Measurements from ENCODE around the gene GOLGA8S. TPM values are rescaled to one million over a fixed set of nuclear protein-coding genes. Genes with fewer than 3 reads are reported as not detected.
"Not testable (repeated sequence)": the region's sequence is repeated elsewhere in the genome, so short reads cannot be mapped to it uniquely, and the experiment has no call there.

Gene GOLGA8S
- total RNA-seq, 1 donor from 2014 or later = 0.33 TPM

GRCh38 chr15:23372284-23372683 is 17.7 kb downstream of the GOLGA8S start:
- TF ChIP-seq, protein P1, sequence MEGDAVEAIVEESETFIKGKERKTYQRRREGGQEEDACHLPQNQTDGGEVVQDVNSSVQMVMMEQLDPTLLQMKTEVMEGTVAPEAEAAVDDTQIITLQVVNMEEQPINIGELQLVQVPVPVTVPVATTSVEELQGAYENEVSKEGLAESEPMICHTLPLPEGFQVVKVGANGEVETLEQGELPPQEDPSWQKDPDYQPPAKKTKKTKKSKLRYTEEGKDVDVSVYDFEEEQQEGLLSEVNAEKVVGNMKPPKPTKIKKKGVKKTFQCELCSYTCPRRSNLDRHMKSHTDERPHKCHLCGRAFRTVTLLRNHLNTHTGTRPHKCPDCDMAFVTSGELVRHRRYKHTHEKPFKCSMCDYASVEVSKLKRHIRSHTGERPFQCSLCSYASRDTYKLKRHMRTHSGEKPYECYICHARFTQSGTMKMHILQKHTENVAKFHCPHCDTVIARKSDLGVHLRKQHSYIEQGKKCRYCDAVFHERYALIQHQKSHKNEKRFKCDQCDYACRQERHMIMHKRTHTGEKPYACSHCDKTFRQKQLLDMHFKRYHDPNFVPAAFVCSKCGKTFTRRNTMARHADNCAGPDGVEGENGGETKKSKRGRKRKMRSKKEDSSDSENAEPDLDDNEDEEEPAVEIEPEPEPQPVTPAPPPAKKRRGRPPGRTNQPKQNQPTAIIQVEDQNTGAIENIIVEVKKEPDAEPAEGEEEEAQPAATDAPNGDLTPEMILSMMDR (IDR thresholded peaks at IDR 0.05; ENCODE audit: borderline replicate concordance) = no peak
- Histone ChIP-seq H3K36me3 (no peaks in the 10 kb centered on the region), H3K27ac (replicated peaks) (peak overlapping the region; percentile 82)

GRCh38 chr15:23372891-23373600 is 18.5 kb downstream of the GOLGA8S start:
- DNase-seq; H3K36me3 ChIP-seq; intact Hi-C loops (cut with micrococcal nuclease); H3K4me3 ChIP-seq; H3K9me3 ChIP-seq (replicated peaks); H3K27ac ChIP-seq (replicated peaks); H3K27me3 ChIP-seq (ENCODE audit: low read depth): not testable (repeated sequence)
- peaks cover 23% of the 10 kb centered on the region for H3K4me1 ChIP-seq

More at GRCh38 chr15:23372284-23372683, 17.7 kb downstream of the GOLGA8S start:
- no peak overlapping the region for H3K4me3 ChIP-seq
- DNase-seq = no peak
- intact Hi-C loops (cut with micrococcal nuclease) = no loop called here
- no peaks in the 10 kb centered on the region for H3K9me3 ChIP-seq (replicated peaks)
- H3K4me1 ChIP-seq = peaks cover 23% of the 10 kb centered on the region
- H3K27me3 ChIP-seq (ENCODE audit: low read depth) = peaks cover 4% of the 10 kb centered on the region

GRCh38 chr15:23374226-23374625 is 19.7 kb downstream of the GOLGA8S start:
- H3K4me3 ChIP-seq; H3K36me3 ChIP-seq; DNase-seq; intact Hi-C loops (cut with micrococcal nuclease); H3K27ac ChIP-seq (replicated peaks); H3K27me3 ChIP-seq (ENCODE audit: low read depth); H3K9me3 ChIP-seq (replicated peaks): not testable (repeated sequence)
- peaks cover 23% of the 10 kb centered on the region for H3K4me1 ChIP-seq

DNA sequence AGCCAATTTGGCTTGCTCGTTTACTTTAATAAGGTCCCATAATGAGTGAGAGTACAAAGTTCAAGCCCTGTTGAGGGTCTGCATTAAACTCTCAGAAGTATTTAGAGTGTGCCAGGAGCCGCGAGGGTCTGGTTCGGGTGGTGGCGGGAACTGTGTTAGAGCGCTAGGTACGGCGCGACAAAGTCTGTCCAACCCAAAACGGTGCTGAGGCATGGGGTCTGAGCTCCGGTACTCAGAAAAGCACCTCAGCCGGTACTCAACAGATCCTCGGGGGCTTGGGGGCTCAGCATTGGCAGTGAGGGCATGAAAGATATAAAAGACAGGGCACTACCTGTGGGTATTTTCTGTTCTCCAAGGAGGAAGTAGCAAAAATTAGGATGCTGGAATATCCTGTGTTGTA is 24.4 kb downstream of the GOLGA8S start:
- H3K4me3 ChIP-seq; H3K9me3 ChIP-seq (replicated peaks); H3K27ac ChIP-seq (replicated peaks); H3K36me3 ChIP-seq; intact Hi-C loops (cut with micrococcal nuclease); DNase-seq; H3K27me3 ChIP-seq (ENCODE audit: low read depth): not testable (repeated sequence)
- peaks cover 12% of the 10 kb centered on the region for H3K4me1 ChIP-seq

GRCh38 chr15:23380700-23381099 is 26.2 kb downstream of the GOLGA8S start:
- not testable (repeated sequence) for H3K27me3 ChIP-seq (ENCODE audit: low read depth); DNase-seq; H3K27ac ChIP-seq (replicated peaks)

DNA sequence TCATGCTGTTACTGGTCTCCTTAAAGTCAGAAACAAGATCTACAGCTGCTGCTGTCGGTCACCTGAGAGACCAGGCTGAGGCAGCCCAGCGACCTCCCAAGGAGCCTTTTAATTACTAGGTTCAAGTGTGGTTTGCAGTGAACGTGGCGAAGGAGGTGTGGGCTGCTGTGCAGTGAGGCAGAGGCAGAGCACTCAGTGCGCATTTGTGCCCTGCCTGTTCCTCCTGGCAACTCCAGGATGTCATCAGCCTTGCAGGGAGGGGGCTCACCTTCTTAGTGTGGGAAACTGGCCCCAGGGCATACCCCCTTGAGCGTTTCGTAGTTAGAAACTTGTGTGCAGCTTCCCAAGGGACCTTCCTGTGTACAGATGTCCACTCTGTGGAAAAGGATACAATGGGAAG is 26.6 kb downstream of the GOLGA8S start:
- H3K36me3 ChIP-seq; H3K4me3 ChIP-seq; H3K27me3 ChIP-seq (ENCODE audit: low read depth); H3K9me3 ChIP-seq (replicated peaks); intact Hi-C loops (cut with micrococcal nuclease); DNase-seq; H3K27ac ChIP-seq (replicated peaks); H3K4me1 ChIP-seq: not testable (repeated sequence)

More at GRCh38 chr15:23380700-23381099, 26.2 kb downstream of the GOLGA8S start:
- H3K4me1 ChIP-seq; H3K36me3 ChIP-seq; H3K4me3 ChIP-seq; H3K9me3 ChIP-seq (replicated peaks); intact Hi-C loops (cut with micrococcal nuclease): not testable (repeated sequence)

- Histone ChIP-seq H3K9me3 (replicated peaks) (no peaks in the 10 kb centered on the region), H3K27ac (replicated peaks) (no peak overlapping the region), H3K27me3 (ENCODE audit: low read depth) (no peaks in the 10 kb centered on the region), H3K4me1 (no peaks in the 10 kb centered on the region), H3K4me3 (no peak overlapping the region), H3K36me3 (no peaks in the 10 kb centered on the region)
- intact Hi-C loops (cut with micrococcal nuclease) = no loop called here
- TF ChIP-seq, protein P1 (IDR thresholded peaks at IDR 0.05; ENCODE audit: borderline replicate concordance) = no peak
- no peak for DNase-seq
These were observed 29.8 kb downstream of the GOLGA8S start for GRCh38 chr15:23384371-23384770.

- Histone ChIP-seq H3K4me1 (no peaks in the 10 kb centered on the region), H3K4me3 (no peak overlapping the region), H3K27ac (replicated peaks) (no peak overlapping the region), H3K36me3 (no peaks in the 10 kb centered on the region), H3K9me3 (replicated peaks) (no peaks in the 10 kb centered on the region), H3K27me3 (ENCODE audit: low read depth) (no peaks in the 10 kb centered on the region)
- intact Hi-C loops (cut with micrococcal nuclease) = no loop called here
- TF ChIP-seq, protein P1 (IDR thresholded peaks at IDR 0.05; ENCODE audit: borderline replicate concordance) = no peak
- DNase-seq = no peak
These were observed 31.4 kb downstream of the GOLGA8S start for GRCh38 chr15:23385886-23386430.
